HG03469 (cell line): ENCODE measurements around the gene ABCA4.

ENCODE experiments used
- ATAC-seq: cut with Tn5 transposase; IDR thresholded peaks from one replicate; pipeline ENCODE4 v1.9.1; 2021; ENCODE audit warnings: mild to moderate bottlenecking, moderate library complexity, moderate number of reproducible peaks; ENCODE audit not compliant: unreplicated experiment

Gene ABCA4

GRCh38 chr1:94031591-94031990 is 89.4 kb downstream of the ABCA4 start:
- no peak for ATAC-seq

GRCh38 chr1:94031154-94031553 is 89.8 kb downstream of the ABCA4 start:
- no peak for ATAC-seq

- ATAC-seq = no peak
Measured at GRCh38 chr1:94029130-94029993, 91.6 kb downstream of the ABCA4 start.

DNA sequence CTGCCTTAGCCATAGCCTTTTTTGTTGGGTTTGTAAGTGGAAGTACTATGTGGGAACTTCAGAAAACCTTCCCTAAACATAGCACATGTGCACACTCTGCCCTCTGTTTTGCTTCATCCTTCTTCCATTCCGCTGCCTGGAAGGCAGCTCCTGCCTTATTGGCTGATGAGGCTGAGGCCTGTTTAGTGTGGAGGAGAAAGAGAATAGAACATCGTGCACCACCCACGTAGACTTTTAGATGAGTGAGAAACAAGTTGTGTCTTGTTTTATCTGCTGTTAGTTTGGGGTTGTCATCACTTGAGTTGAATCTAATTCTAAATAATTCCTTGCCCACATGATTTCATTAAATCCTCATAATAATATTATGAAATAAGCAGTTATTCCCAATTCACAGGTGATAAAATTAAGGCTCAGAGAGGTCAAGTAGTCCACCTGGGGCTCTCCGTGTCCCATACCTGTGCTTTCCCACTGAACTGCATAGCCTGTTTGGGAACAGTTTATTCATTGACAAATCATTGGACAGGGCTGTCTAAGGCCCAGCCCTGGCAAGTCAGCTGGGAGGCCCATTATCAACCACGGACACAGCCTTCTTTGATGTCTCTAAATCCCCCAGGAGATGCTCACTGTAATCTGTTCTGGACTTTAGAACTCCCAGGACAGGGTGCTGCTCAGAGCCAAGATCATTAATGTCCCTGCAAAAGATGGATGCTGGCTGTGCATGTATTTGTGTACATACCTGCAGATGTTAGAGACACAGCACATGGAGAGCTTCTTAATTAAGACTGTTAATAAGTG is 93.0 kb downstream of the ABCA4 start:
- ATAC-seq = no peak

DNA sequence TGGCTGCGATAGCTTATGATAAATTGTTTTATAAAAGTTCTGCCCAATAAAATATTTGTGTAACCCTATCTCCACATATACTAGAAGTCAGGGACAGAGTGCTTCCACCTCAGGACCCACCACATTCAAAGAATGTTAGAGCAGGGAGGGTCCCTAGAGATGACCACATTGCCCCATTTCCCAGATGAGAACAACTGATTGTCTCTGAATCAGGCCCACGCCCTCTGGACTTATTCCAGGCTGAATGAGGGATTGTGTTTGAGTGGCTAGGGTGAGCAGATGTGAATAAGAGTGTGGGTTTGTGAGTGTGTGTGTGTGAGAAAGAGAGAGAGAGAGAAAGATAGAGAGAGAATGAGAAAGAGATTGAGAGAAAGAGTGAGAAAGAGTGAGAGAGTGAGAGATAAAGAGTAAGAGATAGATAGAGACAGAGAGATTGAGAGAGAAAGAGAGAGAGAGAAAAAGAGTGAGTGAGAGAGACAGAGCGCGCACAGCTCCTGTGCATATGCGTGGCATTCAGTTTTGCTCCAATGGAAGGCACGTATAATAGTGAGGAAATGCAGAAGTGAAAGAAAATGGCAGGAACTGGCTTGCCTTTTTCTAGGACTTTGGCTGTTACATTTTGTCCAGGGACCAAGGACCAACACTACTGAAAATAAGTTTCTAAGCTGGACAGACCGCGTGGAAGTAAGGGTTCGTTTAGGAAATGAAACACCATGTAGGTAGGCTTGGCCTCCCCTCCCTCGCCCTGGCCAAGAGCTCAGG is 94.1 kb downstream of the ABCA4 start:
- no peak for ATAC-seq

GRCh38 chr1:94025383-94026340 is 95.3 kb downstream of the ABCA4 start:
- ATAC-seq = no peak

- ATAC-seq = no peak
Measured at GRCh38 chr1:94024104-94024792, 96.7 kb downstream of the ABCA4 start.

GRCh38 chr1:94022471-94023189 is 98.3 kb downstream of the ABCA4 start:
- no peak for ATAC-seq

DNA sequence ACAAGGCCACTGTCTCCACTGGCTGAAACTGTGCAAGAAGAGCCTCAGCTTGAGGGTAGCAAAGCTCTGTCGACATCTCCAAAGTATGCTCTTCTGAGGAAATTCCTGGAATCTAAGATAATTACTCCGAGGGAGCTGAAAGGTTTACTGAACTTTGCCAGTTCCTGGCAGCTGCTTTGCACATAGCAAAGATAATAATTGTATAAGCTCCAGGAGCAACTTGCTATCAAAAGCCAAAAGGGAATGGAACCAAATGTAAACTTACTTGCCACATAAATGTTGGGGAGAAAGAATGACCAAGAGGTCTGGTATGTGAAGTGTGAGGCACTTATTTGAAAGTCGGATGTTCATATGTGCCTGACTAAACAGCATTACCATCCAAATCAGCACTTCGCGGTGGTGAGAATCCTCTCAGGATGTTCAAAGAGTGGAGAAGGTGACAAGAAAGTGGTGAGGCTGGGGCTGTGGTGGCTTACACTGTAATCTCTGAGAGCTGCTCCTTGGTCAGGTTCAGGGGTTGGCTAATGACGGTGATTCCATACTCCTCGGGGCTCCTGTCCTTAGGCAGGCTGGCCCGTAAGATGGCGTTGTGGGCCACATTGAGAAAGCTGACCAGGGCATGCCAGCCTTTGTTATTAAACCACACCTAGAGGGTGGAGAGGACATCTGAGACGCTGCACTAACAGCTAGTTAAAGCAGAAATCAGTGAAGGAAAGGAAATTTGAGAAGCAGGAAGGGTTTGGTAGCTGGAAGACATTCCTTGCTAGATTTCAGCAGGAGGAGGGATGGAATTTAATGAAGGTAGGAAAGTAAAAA is 100.0 kb downstream of the ABCA4 start:
- ATAC-seq = no peak

DNA sequence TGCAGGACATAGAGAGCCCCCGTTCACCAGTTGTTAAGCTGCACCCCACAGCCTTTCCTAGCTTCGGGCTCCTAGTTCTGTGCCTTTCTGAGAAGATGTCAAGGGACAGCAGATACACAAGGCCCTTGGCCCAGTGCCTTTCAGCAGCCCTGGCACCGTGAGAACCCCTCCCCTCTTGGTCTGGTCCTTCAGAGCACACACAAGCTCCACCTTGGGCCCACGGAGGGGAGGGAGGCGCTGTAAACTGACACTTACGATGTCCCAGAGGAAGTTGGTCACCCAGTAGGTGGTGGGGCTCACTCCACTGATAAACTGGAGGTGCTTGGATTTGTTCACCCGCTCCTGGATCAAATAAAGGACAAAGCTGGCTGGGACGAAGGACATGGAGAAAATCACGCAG is 101.6 kb downstream of the ABCA4 start:
- ATAC-seq = no peak

DNA sequence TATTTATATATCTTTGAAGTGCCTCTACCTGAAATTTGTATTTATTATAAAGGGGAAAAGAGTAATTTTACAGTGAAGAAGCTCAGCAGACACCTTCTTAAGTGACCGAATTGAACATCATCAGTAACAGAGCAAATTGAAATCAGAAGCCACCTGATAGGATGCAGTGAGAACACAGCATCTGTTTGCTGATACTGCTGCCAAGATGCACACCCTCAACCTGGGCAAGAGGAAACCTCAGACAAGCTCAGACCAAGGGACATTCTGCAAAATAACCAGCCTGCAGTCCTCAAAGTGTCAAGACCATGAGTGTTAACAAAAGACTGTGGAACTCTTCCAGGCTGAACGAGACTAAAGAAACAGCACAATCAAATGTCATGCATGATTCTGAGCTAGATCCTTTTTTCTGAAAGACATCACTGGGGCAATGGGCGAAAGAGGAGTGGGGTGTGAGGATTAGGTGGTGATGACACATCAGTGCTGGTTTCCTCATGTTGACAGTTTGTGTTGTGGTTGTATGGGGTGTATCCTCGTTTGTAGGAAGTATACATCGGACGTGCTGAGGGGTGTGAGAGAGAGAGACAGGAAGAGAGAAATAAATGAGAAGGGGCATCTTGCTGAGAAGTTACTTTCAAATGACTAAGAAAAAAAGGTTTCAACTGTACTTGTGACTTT is 103.7 kb downstream of the ABCA4 start:
- ATAC-seq = no peak

GRCh38 chr1:94015489-94015817 is 105.5 kb downstream of the ABCA4 start:
- no peak for ATAC-seq

DNA sequence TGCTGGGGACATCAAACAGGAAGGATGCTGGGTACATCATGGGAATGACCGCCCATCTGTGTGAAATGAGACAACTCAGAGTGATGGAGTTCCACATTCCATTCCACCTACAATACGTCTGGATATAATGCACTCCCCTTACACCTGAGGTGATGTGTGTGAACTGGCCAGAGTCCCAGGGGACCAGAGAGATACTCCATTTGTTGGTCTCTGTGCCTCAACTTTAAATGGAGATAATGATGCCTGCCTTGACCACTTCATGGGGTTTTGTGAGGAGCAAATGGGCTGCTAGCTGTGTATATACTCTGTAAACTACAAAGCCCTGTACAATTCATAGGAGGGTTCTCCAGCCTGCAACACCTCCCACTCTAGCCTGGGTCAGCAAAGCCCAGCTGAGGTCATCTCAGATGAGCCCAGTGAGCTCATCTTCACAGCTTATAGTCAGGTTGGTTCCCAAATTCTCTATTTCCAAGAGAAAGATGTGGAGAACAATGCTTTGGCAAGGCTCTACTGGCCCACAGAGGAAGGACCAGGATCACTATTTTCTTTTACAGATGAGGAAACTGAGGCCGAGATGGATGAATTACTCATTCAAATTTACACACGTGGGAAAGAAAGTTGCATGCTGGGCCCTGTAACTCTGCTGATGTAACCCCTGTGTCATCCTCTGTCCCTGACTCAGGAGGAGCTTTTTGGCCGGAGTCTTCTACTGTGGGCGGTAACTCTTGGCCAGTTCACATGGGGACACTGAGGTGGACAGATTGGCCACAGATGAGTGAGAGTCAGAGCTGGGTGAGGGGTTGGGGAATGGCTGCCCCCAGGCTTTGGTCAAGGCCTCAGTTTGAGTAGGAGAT is 106.1 kb downstream of the ABCA4 start:
- no peak for ATAC-seq

DNA sequence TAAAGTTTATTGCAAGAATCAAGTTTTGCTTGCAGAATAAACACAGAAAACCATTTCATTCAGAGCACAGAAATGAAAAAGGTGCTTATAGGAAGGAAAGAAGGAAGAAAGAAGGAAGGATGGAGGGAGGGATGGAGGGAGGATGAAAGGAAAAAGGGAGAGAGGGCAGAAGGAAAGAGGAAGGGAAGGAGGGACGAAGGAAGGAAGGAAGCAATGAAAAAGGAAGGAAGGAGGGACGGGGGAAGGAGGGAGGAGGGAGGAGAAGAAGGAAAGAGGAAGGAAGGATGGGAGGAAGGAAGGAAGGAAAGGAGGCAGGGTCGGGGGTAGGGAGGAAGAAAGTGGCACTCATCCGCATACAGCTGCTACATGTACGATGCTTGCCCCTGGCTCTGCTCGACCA is 106.9 kb downstream of the ABCA4 start:
- ATAC-seq = no peak

DNA sequence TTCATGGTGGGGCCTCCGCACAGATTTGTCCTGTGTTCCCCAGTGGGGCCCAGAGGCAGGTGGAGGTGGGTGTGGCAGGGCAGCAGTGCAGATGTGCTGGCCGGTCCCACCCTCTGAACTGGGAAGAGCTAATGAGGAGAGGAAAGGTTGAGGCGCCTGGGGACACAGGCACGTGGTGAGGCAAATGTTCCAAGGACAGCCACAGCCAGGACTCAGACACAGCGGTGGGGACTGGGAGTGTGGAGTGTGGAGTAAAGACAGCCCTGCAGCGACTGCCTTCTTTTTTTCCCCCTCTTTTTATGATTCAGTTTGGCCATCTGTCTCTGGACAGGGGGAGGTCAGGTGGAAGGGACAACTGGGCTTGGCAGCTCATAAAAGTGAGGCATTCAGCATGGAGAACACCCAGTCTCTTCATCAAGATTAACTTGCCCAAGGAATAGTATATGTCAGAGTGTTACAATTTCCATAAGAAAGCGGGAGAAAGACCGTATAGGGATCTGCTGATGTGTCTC is 107.5 kb downstream of the ABCA4 start:
- no peak for ATAC-seq

- ATAC-seq = no peak
Measured at GRCh38 chr1:94012708-94013366, 108.1 kb downstream of the ABCA4 start.
